DND-41 (cell line): ENCODE data around the gene TPM2.

Experiments used
- CTCF ChIP-seq: IDR thresholded peaks from 2 replicates; pipeline ENCODE4 v1.5.1; 2012; ENCODE audit warnings: borderline replicate concordance, low read length, moderate library complexity, mild to moderate bottlenecking; ENCODE audit not compliant: poor library complexity, severe bottlenecking; ENCODE audit errors: extremely low read depth
- EZH2 ChIP-seq: IDR thresholded peaks from 3 replicates; pipeline ENCODE4 v1.6.1; 2012; ENCODE audit warnings: borderline replicate concordance, low read depth, mild to moderate bottlenecking, moderate library complexity, low read length, inconsistent platforms; ENCODE audit not compliant: severe bottlenecking

DNA sequence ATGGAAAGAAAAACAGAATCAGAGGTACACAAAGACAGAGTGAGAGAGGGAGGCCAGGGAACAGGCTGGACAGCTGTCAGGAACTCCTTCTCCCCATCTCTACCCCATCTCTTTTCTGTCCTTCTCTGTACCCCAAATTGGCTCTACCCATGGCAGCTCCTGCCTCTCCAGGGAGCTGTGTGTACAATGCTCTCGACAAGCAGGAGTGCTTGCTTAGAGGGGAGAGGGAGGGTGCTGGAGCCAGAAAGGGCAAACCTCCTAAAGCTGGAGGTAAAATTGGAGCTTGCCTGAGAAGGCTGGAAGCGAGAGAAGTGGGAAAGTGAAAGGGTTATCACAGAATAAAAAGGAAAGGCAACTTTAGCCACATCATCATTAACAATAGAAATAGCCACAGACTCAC, 6.4 kb downstream of the TPM2 start:
- TF ChIP-seq CTCF (no peak), EZH2 (no peak)
